ENCODE data around the gene IL11RA.

Gene IL11RA

DNA sequence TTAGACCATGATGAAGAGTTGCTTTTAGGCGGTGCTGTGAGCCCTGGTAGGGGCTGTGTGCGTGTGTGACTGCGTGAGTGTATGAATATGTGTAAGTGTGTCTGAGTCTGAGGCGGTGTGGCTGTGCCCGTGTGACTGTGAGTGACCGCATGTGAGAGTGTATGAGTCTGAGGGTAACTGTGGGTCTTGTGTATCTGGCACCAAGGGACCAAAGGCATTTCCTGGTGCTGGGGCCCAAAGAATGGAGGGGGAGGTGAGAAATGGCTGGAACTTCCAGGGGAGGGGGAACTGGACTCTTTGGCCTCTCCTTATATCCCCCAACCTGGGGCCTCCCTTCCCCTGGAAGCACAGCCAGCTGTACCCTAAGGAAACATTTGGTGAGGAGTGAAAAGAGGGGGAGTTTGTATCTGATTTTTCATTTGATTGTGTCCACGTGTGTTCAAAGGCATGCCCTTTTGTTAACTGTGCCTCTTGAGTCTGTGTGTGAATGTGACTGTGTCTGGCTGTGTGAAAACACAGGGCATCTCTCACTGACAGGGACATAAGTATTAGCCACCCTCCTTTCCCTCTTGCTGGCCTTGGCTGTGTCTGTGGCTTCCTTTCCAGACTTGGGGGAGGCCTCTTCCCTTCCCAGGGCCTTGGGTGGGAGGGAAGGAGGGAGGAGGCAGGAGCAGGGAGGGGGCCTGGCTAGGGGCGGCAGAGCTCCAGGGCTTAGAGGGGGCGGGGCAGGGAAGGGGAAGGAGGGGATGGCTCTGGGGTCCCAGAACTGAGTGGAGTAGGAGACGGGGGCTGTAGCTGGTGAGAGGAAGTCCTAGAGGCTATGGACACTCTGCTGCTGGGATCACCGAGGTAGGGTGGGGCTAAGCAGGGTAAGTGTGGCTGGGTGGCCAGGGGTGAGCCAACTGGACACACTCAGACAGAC lies 1.4 kb downstream of the IL11RA start:
- H3K4me3 ChIP-seq (ENCODE audit: low read length) = no peak overlapping the region
- TF ChIP-seq ZNF274 (IDR thresholded peaks at IDR 0.05; ENCODE audit: low read depth, low read length) = no peak

DNA sequence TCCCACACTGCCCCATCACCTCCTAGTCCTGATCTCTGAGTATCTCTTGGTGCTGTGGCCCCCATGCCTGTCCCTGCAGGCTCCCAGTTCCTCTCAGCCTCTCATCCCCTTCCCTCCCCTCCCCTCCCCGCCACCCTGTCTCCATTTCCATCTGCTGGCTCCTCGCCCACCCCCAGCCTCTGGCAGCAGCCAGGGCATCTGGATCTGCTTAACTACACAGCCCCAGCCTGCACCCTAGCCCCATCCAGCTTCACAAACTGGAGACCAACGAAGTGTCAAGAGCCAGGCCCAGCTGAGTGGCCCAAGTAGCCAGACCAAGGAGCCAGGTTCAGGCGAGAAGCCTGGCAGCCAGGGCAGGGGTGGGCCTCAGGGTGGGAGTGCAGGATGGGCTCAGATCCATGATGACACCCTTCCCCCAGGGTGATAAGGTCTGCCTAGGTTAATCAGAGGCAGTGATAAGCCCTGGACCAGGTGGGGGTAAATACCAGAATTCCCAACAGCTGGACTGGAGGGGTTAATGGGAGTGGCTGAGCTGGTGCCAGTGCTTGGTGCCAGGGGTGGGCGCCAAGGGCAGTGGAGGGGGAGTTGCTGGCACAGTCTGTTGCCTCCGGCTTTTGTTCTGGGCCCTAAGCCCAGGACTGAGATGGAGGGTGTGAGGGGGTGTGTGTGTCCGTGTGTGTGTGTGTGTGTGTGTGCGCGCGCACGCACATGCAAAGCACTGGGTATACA lies 2.5 kb downstream of the IL11RA start:
- no peak for TF ChIP-seq ZNF274 (IDR thresholded peaks at IDR 0.05; ENCODE audit: low read depth, low read length)
- no peak overlapping the region for H3K4me3 ChIP-seq (ENCODE audit: low read length)

DNA sequence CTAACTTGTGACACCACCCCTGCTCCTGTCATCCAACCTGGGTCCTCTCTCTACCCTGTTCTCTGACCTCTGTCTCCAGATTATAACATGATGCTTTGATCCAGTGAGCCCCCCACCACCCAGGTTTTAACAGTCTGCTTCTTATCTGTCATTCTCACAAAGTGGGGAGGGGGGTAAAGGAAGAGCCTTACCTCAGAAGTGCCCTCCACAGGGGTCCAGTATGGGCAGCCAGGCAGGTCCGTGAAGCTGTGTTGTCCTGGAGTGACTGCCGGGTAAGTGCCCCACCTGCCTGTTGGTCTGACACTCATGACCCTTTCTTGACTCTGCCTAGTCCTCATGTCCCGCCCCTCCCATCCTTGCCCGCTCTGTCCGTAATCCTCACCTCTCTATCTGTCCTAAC lies 3.4 kb downstream of the IL11RA start:
- TF ChIP-seq ZNF274 (IDR thresholded peaks at IDR 0.05; ENCODE audit: low read depth, low read length) = no peak
- H3K4me3 ChIP-seq (ENCODE audit: low read length) = no peak overlapping the region

DNA sequence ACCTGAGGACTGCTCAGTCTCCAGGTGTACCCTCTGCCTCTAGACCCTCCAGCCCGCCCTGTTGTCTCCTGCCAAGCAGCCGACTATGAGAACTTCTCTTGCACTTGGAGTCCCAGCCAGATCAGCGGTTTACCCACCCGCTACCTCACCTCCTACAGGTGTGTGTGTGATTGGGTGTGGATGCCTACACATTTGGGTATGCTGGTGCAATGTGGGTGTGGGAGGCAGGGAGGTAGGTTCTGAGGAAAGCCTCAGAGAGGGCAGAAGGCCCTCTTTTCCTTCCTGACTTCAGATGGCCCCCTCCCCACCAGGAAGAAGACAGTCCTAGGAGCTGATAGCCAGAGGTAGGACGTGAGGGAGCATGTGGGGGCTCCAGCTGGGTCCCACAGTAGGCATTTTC lies 5.0 kb downstream of the IL11RA start:
- no peak for TF ChIP-seq ZNF274 (IDR thresholded peaks at IDR 0.05; ENCODE audit: low read depth, low read length)
- no peak overlapping the region for H3K4me3 ChIP-seq (ENCODE audit: low read length)

DNA sequence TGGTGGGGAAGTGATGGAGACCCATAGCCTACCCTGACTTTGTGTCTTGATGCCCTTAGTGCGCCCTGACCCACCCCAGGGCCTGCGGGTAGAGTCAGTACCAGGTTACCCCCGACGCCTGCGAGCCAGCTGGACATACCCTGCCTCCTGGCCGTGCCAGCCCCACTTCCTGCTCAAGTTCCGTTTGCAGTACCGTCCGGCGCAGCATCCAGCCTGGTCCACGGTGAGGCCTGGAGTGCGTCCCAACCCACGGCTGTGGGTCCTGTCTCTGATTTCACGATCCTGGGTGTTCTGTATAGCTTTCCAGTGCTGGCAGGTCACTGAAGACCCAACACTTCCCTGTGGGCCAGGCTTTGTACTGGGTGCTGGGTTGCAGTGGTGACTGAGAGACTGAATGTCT lies 6.5 kb downstream of the IL11RA start:
- no peak for TF ChIP-seq ZNF274 (IDR thresholded peaks at IDR 0.05; ENCODE audit: low read depth, low read length)
- H3K4me3 ChIP-seq (ENCODE audit: low read length) = no peak overlapping the region

DNA sequence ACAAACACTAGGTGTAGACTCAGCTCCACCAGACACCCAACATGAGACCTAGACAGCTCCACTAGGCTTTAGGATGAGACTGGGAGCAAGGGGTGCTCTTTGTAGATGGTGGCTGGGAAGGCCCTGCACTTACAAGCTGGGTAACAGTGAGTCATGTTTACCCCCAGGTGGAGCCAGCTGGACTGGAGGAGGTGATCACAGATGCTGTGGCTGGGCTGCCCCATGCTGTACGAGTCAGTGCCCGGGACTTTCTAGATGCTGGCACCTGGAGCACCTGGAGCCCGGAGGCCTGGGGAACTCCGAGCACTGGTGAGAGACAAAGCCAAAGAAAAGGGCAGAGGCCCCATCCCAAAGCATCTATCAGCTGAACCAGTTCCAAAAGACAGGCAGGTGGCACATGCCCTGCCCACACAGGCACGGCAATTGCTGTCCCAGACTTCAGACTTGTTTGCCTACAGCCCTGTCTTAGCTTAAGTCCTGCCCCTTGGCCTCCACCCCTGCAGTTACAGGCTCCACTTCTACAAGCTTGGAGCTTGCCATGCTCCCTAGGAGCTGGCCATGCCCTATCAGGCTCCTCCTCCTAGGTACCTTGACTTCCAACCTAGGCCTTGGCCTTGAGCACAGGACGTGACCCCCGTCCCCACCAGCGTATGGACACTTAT lies 7.7 kb downstream of the IL11RA start:
- H3K4me3 ChIP-seq (ENCODE audit: low read length) = no peak overlapping the region
- TF ChIP-seq ZNF274 (IDR thresholded peaks at IDR 0.05; ENCODE audit: low read depth, low read length) = no peak

DNA sequence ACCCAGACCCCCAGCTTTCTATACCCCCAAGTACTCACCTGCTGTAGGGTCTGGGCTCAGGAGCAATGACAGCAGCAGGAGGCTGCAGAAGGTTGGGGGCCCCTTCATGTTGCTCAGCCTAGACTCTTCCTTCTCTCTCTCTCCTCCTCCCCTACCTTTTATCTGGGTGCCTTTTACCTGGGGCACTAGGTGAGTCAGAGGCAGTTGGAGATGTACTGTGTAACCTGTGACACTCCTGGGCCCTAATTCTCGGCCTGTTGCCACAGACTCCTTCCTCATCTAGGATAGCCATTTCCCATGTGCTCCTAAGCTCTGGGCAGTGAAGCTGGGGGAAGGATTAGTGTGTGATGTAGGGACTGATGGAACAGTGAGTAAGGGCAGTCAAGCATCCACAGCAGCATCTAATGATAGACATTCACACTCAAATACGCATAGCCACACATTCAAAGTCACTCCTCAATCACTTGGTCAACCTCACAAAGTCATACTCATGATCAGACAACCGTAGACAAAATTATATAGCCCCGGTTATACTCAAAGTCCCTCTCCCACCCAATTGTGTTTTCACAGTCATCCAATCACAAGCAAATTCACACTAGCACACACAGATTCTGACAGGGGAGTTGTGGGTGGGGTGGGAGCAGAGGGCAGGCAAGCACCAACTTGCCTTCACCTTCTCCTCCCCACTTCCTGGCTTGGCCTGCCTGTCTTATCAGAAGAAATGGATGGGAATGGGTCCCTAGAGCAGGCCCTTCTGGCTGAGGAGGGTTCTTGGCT lies 10.7 kb downstream of the IL11RA start, which contains the start of gene CCL27:
Gene CCL27 (minus strand): TSS at position 132 of the 777 bp plus-strand sequence. CDS start 24 bp downstream, at position 108.
- TF ChIP-seq ZNF274 (IDR thresholded peaks at IDR 0.05; ENCODE audit: low read depth, low read length) = no peak
- no peak within 1 kb of the TSS for H3K4me3 ChIP-seq (ENCODE audit: low read length)

DNA sequence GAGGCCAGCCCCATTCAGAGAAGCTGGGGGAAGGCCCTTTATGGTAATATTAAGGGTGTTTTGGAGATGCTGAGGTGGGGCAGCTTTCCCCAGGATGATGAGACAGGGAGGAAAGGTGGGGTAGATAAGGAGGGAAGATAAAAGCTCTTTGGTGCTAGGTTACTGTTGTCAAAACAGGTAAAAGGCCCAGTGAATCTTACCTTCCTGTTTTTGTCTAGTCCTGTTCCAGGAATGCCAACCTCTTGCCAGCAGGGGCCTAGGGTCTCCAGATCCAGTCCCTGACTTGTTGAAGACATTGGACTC lies 11.3 kb downstream of the IL11RA start:
- no peak for TF ChIP-seq ZNF274 (IDR thresholded peaks at IDR 0.05; ENCODE audit: low read depth, low read length)
- no peak overlapping the region for H3K4me3 ChIP-seq (ENCODE audit: low read length)

DNA sequence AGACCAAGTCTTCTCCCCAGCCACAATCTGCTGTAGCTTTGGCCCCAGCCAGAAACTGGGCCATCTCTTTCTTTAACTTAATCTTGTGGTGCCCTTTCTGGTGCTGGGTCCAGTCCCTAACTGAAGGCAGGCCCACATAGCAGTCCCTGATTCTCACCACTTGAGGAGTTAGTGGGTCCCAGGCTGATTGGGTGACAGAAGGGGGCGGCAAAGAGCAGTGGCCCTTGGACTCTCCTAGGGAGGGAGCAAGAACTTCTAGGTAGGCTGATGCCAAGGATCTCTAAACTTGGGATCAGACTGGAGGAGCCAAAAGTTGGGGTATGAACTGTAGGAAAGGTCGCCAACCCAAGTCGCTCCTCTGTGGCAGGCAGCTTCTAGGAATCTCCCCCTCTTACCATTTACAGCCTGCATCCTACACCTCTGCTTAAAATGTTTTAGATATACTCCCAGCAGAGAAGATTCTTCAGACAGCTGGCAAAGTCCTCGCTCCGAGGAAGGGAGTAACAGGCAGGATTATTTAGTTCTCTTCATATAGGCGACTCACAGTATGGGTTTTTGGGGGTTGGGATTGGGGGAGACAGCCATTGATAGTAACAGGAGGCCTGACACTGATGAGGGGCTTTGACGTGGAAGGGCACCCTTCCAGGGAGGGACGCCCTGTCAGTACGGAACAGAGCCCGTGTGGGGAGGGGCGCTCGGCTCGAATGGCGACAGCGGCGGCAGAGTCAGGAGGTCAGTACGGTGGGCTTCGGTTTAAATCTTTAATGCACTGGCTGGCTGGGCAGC lies 12.5 kb downstream of the IL11RA start:
- no peak for TF ChIP-seq ZNF274 (IDR thresholded peaks at IDR 0.05; ENCODE audit: low read depth, low read length)
- H3K4me3 ChIP-seq (ENCODE audit: low read length) = no peak overlapping the region; the same call in 1 of the 2 replicates

DNA sequence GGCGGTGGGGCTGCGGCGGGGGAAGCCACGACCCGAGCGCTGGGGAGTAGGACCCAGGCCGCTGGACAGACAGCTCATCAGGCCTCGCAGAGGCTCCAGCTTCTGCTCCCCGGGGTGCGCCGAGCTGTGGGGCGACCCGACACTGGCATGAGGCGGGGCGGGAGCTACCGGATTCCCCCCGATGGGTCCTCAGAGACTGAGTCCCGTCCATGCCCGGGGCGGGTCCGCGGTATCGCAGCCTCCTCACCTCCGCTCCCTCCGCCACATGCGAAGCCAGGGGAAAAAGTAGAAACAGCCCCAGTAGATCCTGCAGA lies 13.0 kb downstream of the IL11RA start:
- peak overlapping the region; percentile 46; the same call in 1 of the 2 replicates for H3K4me3 ChIP-seq (ENCODE audit: low read length)

DNA sequence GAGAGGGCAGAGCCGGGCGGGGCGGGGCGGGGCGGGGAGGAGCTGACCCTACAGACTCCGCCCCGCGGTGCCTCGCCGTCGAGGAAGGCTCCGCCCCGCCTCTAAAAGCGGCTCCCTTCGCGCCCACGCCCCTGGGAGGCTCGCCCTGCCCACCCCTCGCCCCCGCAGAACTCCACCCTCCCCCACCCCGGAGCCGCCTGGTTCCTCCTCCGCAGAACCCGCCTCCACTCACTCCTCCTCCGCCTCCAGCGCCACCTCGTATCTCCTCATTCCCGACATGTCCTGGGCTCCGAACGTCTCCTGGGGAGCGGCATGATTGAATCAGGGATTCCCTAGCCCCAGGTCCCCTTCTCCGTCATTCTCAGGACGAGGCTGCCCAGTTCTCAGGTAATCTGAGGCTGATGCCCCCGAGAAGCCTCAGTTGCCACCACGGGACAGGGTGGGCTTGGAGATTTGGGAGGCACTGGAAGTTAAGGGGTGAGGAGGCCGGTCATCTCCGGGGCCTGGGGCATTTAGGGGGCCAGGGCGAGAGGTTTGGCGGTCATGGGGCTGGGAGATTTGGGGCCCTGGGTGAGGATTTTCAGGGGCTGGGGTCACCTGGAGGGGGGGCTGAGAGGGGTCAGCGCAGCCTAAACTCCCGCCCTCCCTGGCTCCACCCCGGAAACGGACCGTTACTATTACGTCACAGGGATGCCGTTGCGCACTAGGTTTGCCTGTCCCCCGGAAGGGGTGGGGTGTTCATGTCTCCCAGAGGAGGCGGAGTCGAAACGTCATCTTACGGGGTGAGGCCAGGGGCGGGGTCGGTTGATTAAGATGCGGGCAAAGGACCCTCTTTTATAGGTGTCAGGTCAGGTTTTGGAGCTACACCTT lies 13.6 kb downstream of the IL11RA start:
- peak overlapping the region; percentile 79 for H3K4me3 ChIP-seq (ENCODE audit: low read length)
- no peak for TF ChIP-seq ZNF274 (IDR thresholded peaks at IDR 0.05; ENCODE audit: low read depth, low read length)

More for the DNA sequence above, 13.0 kb downstream of the IL11RA start:
- no peak for TF ChIP-seq ZNF274 (IDR thresholded peaks at IDR 0.05; ENCODE audit: low read depth, low read length)

DNA sequence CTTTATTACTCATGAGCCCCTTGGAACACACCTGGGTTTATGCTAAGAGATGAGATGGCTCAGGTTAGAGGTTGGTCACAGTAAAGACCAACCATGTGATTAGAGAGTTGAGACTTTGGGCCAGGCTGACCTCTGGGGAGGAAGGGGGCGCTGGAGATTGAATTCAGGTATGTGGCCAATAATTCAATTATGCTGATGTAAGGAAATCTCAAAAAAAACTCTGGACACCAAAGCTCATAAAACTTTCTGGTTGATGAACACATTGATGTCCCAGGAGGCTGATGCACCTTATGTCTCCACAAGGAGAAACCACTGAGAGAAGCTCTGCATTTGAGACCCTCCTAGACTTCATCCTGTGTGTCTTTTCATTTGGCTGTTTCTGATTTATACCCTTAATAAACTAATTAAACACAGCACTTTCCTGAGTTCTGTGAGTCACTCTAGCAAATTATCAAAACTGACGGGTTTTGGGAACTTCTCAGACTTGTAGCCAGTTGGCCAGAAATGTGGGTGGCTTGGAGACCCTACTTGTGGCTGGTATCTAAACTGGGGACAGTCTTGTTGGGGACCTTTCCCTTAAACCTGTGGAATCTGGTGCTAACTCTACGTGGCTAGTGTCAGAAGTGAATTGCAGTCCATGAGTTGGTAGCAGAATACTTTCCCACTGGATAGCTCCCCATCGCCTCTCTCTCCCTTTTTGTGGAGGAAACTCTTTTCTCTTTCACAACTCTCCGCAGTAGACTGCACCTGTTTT lies 18.0 kb downstream of the IL11RA start:
- no peak overlapping the region for H3K4me3 ChIP-seq (ENCODE audit: low read length)
- no peak for TF ChIP-seq ZNF274 (IDR thresholded peaks at IDR 0.05; ENCODE audit: low read depth, low read length)

Data from GM08714 (cell line).